ENCODE results near the gene CHMP6. TPM values are rescaled to one million over a fixed set of nuclear protein-coding genes. Genes with fewer than 3 reads are reported as not detected.
A peak's percentile ranks its signal among the peaks of the same experiment; 100 is the strongest.

Gene CHMP6
- total and polyA plus RNA-seq, 9 of the 15 experiments (the other 6 are each of a cell fraction or from before 2014, with no cell fraction given): 0.25 to 30.4 (median 13.4) TPM

- TF ChIP-seq, protein P1, sequence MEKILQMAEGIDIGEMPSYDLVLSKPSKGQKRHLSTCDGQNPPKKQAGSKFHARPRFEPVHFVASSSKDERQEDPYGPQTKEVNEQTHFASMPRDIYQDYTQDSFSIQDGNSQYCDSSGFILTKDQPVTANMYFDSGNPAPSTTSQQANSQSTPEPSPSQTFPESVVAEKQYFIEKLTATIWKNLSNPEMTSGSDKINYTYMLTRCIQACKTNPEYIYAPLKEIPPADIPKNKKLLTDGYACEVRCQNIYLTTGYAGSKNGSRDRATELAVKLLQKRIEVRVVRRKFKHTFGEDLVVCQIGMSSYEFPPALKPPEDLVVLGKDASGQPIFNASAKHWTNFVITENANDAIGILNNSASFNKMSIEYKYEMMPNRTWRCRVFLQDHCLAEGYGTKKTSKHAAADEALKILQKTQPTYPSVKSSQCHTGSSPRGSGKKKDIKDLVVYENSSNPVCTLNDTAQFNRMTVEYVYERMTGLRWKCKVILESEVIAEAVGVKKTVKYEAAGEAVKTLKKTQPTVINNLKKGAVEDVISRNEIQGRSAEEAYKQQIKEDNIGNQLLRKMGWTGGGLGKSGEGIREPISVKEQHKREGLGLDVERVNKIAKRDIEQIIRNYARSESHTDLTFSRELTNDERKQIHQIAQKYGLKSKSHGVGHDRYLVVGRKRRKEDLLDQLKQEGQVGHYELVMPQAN (IDR thresholded peaks at IDR 0.05; ENCODE audit: borderline replicate concordance): no peak
- TF ChIP-seq, protein P2, sequence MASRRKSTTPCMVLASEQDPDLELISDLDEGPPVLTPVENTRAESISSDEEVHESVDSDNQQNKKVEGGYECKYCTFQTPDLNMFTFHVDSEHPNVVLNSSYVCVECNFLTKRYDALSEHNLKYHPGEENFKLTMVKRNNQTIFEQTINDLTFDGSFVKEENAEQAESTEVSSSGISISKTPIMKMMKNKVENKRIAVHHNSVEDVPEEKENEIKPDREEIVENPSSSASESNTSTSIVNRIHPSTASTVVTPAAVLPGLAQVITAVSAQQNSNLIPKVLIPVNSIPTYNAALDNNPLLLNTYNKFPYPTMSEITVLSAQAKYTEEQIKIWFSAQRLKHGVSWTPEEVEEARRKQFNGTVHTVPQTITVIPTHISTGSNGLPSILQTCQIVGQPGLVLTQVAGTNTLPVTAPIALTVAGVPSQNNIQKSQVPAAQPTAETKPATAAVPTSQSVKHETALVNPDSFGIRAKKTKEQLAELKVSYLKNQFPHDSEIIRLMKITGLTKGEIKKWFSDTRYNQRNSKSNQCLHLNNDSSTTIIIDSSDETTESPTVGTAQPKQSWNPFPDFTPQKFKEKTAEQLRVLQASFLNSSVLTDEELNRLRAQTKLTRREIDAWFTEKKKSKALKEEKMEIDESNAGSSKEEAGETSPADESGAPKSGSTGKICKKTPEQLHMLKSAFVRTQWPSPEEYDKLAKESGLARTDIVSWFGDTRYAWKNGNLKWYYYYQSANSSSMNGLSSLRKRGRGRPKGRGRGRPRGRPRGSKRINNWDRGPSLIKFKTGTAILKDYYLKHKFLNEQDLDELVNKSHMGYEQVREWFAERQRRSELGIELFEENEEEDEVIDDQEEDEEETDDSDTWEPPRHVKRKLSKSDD (conservative IDR thresholded peaks at IDR 0.05; ENCODE audit: low read length): no peak
- TF ChIP-seq KDM5B (IDR thresholded peaks at IDR 0.05; ENCODE audit: insufficient replicate concordance, low read depth, low read length): peak; percentile 86
- TF ChIP-seq PCBP1 (IDR thresholded peaks at IDR 0.05; ENCODE audit: low read depth, low read length, poor library complexity, severe bottlenecking): no peak
- TF ChIP-seq MECOM (CRISPR knock-in tag; IDR thresholded peaks at IDR 0.05): no peak
- TF ChIP-seq E2F8 (IDR thresholded peaks at IDR 0.05; ENCODE audit: low read depth, partially characterized antibody): no peak
- TF ChIP-seq, protein P3, sequence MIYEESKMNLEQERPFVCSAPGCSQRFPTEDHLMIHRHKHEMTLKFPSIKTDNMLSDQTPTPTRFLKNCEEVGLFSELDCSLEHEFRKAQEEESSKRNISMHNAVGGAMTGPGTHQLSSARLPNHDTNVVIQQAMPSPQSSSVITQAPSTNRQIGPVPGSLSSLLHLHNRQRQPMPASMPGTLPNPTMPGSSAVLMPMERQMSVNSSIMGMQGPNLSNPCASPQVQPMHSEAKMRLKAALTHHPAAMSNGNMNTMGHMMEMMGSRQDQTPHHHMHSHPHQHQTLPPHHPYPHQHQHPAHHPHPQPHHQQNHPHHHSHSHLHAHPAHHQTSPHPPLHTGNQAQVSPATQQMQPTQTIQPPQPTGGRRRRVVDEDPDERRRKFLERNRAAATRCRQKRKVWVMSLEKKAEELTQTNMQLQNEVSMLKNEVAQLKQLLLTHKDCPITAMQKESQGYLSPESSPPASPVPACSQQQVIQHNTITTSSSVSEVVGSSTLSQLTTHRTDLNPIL (CRISPR knock-in tag; IDR thresholded peaks at IDR 0.05): no peak
- no peak for TF ChIP-seq RHOXF2B (CRISPR knock-in tag; conservative IDR thresholded peaks at IDR 0.05)
- no peak for TF ChIP-seq TAF15 (IDR thresholded peaks at IDR 0.05; ENCODE audit: low read depth, low read length)
- TF ChIP-seq PTTG1 (tag; IDR thresholded peaks at IDR 0.05; ENCODE audit: low read depth): no peak
- TF ChIP-seq HOXB6 (CRISPR knock-in tag; IDR thresholded peaks at IDR 0.05; ENCODE audit: borderline replicate concordance): 0 out of 2 replicates have a peak, but pooled peaks have one; percentile 10
- peak; percentile 69; the same call in 1 of the 2 replicates for TF ChIP-seq ZKSCAN8 (CRISPR knock-in tag; IDR thresholded peaks at IDR 0.05)
- TF ChIP-seq PRMT5 (CRISPR knock-in tag; IDR thresholded peaks at IDR 0.05): no peak
- no peak for TF ChIP-seq SPI1 (IDR thresholded peaks at IDR 0.05; ENCODE audit: borderline replicate concordance, low read depth, low read length)
- peak; percentile 14; the same call in 1 of the 2 replicates for TF ChIP-seq DMBX1 (CRISPR knock-in tag; IDR thresholded peaks at IDR 0.05; ENCODE audit: borderline replicate concordance)
- TF ChIP-seq USF2 (CRISPR knock-in tag; IDR thresholded peaks at IDR 0.05): no peak
- no peak for TF ChIP-seq ZNF143 (CRISPR knock-in tag; IDR thresholded peaks at IDR 0.05)
Observed at GRCh38 chr17:81018044-81018802, 26.6 kb downstream of the CHMP6 start (continued).
